Tibial nerve (tissue), 4 donors: ENCODE measurements around the gene CAPN1.

Source experiments
- CTCF ChIP-seq, 5 experiments: fragments of 200-600 bp in 3 of 5; fragments of 450-650 bp in 2 of 5; sonication (generic) in 3 of 5; IDR thresholded peaks; one replicate each; pipeline ENCODE4 v1.5.1; 2016 to 2019; ENCODE audit warnings: antibody characterized with exemption in 5 of 5, mild to moderate bottlenecking in 3 of 5, moderate library complexity in 2 of 5
- EP300 ChIP-seq, 2 donors: sonication (generic); formaldehyde crosslinking; IDR thresholded peaks; one replicate each; pipeline ENCODE4 v1.6.1; 2017; ENCODE audit warnings: antibody characterized with exemption in 2 of 2, mild to moderate bottlenecking in 1 of 2

GRCh38 chr11:65227879-65228278 is 46.2 kb downstream of the CAPN1 start:
- TF ChIP-seq CTCF (IDR thresholded peaks at IDR 0.05) (no peak), EP300 (IDR thresholded peaks at IDR 0.05) (no peak)
